IPS-NIHi7 (cell line): ENCODE measurements around the gene SLC43A1.
"Not testable (repeated sequence)": the region's sequence is repeated elsewhere in the genome, so short reads cannot be mapped to it uniquely, and the experiment has no call there.

Experiments
- DNase-seq: peaks from one replicate; pipeline ENCODE4 v3.0.0; 2012; ENCODE audit warnings: mixed read lengths; ENCODE audit errors: extremely low spot score

SLC43A1 gene

GRCh38 chr11:57460758-57461749 lies 54.4 kb downstream of the SLC43A1 start:
- DNase-seq: peak; percentile 48

- peak; percentile 76 for DNase-seq
Measured at GRCh38 chr11:57460022-57460757, 55.3 kb downstream of the SLC43A1 start, which contains the start of gene RTN4RL2. RTN4RL2 (plus strand) TSS chr11:57460528; CDS start chr11:57460866, 338 bp downstream.

GRCh38 chr11:57459164-57460021 lies 56.1 kb downstream of the SLC43A1 start:
- no peak for DNase-seq

DNA sequence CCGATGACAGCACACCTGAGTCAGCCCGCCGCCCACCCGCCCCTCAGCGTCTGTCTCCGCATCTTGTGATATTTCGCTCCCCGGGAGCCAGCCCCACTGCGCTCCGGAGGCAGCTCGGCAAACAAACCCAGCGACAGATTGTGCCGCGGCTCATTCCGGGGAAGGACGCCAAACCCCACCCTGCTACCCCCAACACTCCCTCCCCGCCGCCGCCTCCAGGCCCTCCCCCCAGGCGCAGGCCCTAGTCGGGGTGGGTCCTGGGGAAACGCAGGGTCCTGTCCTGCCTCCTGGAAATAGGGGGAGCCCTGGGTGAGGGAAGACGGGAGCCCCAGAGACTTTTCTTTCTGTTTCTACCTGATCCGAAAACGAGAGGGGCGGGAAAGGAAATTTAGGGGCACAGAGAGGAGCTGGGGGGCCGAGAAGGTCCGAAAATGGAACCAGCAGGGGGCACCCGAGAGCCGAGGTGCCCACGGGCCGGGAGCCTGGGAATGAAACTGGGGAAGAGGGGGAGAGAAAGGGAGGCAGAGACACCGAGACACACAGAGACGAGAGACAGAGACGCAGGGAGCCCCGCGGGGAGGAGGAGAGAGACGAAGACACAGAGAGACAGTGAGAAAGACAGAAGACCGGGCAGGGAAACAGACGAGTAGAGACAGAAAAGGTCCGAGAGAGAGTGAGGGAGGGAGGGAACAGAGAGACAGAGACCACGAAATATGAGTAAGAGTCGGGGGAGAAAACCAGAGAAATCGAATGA lies 56.9 kb downstream of the SLC43A1 start:
- DNase-seq: peak; percentile 54

GRCh38 chr11:57458060-57458409 lies 57.5 kb downstream of the SLC43A1 start:
- peak; percentile 71 for DNase-seq

DNA sequence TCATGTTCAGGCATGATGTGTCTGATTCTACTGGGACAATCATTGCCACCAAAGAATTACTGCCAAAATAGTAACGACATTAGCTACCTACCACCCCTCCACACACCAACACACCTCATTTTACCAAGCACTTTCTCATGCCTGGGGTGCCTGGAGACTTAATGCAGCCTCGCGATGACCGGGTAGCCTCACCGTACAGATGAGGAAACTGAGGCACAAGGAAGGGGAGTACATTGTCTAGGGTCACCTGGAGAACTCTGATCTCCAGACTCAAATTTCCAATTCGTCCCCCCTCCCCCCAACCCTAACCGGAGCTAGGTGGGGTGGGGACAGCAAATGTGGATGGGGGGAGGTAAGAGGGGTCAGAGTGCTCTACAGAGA lies 57.9 kb downstream of the SLC43A1 start:
- DNase-seq: no peak

GRCh38 chr11:57456960-57457642 lies 58.4 kb downstream of the SLC43A1 start:
- peak; percentile 86 for DNase-seq

DNA sequence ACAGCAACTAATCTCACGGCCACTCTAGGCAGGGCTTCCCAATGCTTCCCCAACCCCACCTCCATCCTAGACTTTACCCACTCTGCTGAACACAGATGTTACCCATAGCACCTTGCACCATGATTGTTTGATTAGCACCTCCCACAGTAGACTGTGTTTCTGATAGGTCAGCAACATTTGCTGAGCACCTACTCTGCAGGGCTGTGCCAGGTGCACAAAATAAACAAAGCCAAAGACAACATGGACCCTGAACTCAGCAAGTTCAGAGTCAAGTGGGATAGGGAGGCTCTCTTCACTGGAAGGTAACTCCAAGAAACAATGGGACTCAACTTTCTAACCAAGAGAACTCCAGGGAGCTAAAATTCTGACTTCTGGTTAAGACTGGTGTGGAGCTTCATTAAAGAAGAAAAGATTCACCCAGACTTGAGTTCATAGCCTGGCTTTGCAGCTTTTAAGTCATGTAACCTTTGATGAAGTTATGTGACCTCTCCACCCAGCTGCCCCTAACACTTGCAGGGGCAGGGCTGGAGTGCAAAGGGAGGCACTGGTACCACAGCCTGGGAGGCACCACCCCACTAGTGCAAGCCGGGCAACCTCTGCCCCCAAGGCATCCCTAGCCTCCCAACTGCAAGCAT lies 61.8 kb downstream of the SLC43A1 start:
- no peak for DNase-seq

DNA sequence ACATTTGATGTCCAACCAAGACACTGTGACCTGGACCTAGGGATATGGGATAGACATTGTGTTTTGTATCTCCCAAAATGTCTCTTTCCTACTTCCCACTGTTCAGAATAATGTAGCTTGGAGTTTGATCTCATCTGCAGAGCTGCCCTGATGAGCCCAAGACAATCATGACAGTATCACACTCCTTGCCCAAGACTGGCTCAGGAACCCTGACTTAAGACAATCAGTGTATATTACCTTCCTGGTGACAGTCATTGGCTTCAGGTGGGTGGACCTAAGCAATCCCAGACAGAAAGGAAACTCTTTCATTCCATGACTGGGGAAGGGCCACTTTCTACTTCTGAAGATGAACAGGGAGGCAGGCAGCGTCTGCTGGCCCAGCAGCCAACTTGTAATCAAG lies 69.4 kb downstream of the SLC43A1 start:
- no peak for DNase-seq

GRCh38 chr11:57445122-57445394 lies 70.4 kb downstream of the SLC43A1 start:
- DNase-seq: not testable (repeated sequence)

DNA sequence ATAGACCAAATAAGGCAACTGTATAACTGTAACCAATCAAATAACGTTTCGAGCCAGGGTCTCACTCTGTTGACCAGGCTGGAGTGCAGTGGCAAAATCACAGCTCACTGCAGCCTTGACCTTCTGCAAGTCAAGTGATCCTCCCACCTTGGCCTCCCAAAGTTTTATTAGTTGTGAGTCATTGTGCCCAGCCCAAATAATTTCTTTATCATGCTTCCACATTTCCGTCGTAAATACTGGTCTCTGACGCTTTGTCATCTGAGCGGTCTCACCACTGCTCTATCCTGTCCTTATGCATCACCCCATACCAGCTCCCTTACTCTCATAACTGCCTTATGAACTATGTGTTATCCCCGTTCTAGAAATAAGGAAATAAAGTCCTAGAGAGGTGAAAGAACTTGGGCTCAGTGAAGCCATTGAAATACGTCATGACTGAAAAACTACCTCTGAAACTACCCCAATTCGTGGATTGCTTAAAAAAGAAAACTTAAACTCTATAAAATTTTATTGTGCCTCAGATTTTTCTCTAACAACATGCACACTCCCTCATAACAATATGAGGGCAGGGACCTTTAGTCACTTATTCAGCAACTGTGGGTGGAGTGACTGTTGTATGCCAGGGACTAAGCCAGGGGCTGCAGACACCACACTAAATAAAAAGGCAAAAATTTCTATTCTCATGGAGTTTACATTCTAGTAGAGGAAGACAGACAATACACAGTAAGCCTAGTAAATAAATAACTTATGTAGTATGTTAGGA lies 71.0 kb downstream of the SLC43A1 start:
- no peak for DNase-seq

DNA sequence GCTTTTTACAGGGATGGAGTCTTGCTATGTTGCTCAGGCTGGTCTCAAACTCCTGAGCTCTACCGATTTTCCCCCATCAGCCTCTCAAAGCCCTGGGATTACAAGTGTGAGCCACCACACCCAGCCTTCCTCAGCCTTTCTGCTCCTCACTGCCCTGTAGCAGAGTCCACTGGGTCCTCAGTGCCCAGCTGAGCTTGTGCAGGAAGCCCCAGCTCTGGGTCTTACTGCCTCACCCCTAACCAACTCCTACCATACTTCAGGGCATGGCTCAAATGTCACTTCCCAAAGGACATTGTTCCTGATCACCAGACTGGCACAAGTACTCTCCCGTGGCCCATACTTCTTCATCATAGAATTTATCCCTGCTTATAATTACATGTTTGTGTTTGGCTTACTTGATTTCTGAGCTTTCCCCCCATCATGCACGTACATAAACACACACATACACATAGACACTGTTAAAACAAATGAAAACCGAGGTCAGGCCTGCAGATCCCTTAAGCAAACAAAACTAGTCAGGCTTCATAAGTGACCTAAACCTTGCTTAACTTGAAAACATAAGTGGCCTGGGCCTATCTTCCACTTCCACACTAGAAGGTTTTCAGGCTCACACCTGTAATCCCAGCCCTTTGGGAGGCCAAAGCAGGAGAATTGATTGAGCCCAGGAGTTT lies 74.6 kb downstream of the SLC43A1 start:
- no peak for DNase-seq

- DNase-seq: no peak
Measured at GRCh38 chr11:57439786-57440185, 75.7 kb downstream of the SLC43A1 start.

DNA sequence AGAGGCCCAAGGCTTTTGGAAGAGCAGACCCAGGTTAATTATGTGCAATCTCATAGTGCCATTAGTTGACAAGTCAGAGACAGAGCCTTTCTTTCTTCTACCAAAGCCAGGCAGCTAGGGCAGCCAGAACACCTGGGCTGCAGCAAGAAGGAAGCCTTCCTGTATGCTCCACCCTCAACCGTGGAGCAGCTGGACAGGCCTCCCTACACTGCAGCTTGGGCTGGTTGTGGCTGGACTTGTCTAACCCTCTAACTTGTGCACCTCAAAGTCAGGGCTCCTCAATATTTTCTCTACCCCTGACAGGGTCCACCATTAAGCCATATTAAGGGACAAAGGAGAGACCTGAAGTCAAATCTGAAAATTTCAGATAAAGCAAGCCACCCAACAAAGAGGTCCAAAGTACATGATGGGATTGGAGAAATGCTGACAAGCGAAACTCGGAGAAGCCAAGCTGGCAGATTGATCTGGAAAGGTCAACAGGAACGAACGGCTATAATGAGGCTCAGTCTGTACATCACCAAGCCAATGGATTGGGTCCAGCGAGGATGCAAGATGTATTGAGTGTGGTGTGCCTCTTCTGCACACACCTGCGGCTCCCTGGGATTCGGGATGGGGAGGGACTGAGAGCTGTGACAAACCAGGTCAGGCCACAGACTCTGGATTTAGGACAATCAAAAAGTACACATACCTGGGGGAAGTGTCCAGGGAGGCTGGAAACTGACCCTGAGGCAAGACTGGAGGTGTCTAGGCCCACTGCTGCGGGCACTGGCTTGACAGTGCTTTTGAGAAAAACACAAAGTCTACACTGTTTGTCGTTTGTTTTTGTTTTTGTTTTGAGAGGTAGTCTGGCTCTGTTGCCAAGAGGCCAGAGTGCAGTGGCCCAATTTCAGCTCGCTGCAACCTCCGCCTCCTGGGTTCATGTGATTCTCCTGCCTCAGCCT lies 76.9 kb downstream of the SLC43A1 start:
- DNase-seq: no peak

DNA sequence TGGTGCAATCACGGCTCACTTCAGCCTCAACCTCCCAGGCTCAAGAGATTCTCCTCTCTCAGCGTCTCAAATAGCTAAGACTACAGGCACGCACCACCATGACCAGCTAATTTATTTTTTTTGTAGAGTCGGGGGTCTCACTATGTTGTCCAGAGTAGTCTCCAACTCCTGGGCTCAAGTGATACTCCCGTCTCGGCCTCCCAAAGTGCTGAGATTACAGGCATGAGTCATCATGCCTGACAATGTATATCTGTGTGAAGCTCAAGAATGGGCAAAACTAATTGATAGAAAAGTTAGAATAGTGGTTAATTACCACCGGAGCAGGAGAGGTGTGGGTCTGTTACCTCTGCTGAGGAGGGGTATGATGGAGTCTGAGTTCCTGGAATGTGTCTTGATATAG lies 79.5 kb downstream of the SLC43A1 start:
- no peak for DNase-seq

DNA sequence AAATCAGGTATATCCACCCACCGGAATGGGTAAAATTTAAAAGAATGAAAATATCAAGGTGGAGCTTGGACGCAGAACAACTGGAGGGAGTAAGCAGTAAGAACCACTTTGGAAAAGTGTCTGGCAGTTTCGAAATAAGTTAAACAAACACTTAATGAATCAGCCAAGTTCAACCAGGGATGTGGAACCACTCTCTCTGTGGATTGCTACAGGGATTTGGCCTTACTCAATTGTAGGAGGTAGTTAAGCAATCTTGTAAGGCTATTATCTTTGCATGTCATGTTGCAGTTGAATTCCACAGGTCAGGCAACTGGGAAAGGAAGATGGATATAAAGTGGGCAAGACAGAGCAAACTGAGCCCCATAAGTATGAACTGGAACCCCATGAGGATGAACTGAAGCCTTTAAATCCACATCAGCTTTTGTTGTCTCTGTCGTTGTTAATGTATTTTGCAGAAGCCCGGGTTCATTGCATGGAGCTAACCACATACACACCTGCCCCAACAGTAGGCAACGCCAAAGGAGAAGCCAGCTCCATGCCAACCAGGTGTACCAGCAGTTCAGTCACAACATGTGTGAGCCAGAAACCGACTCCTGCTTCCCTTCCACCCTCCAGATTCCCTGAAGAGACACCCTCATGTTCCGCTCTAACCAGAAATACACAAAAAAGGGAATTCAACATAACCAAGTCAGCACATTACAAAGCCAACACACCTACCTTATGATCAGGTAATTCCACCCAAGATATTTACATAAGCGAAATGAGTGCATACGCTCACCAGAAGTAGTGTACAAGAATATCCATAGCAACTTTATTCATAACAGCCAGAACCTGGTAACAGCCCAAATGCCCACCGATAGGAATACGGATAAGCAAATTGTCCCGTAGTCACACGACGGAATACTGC lies 80.6 kb downstream of the SLC43A1 start:
- DNase-seq: no peak
